DND-41 (cell line): ENCODE data around the gene GNAT2.

Experiments
- ATAC-seq: fragments of 200-7000 bp; cut with Tn5 transposase; 3 replicates; pipeline ENCODE4 v1.9.1; 2021; ENCODE audit warnings: low read depth; ENCODE audit not compliant: insufficient read depth
- DNase-seq: peaks from one replicate; pipeline ENCODE4 v3.0.0-alpha.2; 2020
- H2AFZ ChIP-seq: 2 replicates; pipeline ENCODE4 v1.6.0; 2012; ENCODE audit warnings: low read depth, low read length
- H3K27ac ChIP-seq: 2 replicates; pipeline ENCODE4 v1.5.1; 2012; ENCODE audit warnings: low read length, inconsistent platforms
- H3K27me3 ChIP-seq: fragments of 200-600 bp; sonication (generic); 2 replicates; pipeline ENCODE4 v1.6.0; 2012; ENCODE audit warnings: low read length, mild to moderate bottlenecking, inconsistent platforms; ENCODE audit not compliant: insufficient read depth, poor library complexity
- H3K36me3 ChIP-seq: 2 replicates; pipeline ENCODE4 v1.5.1; 2012; ENCODE audit warnings: low read length, inconsistent platforms; ENCODE audit not compliant: insufficient read depth
- H3K4me1 ChIP-seq: 2 replicates; pipeline ENCODE4 v1.5.1; 2012; ENCODE audit warnings: mild to moderate bottlenecking, low read length; ENCODE audit not compliant: insufficient read depth
- H3K4me2 ChIP-seq: 2 replicates; pipeline ENCODE4 v1.6.0; 2012; ENCODE audit warnings: mild to moderate bottlenecking, moderate library complexity, low read length, inconsistent platforms; ENCODE audit not compliant: insufficient read depth
- H3K4me3 ChIP-seq, 2 experiments: fragments of 200-600 bp in 1 of 2; shearing (Covaris generic) in 1 of 2; 2 replicates each; pipeline ENCODE4 v1.5.1; 2012 to 2016; ENCODE audit warnings: inconsistent platforms in 2 of 2, low read length in 2 of 2, mild to moderate bottlenecking in 2 of 2, low read depth in 1 of 2, moderate library complexity in 1 of 2
- H3K79me2 ChIP-seq: 2 replicates; pipeline ENCODE4 v1.6.0; 2012; ENCODE audit warnings: low read length, inconsistent platforms; ENCODE audit not compliant: insufficient read depth
- H3K9ac ChIP-seq: 2 replicates; pipeline ENCODE4 v1.6.0; 2012; ENCODE audit warnings: low read depth, mild to moderate bottlenecking, inconsistent platforms, low read length, moderate library complexity
- H3K9me3 ChIP-seq: 2 replicates; pipeline ENCODE4 v1.5.1; 2012; ENCODE audit warnings: low read length, moderate library complexity, mild to moderate bottlenecking, inconsistent platforms; ENCODE audit not compliant: insufficient read depth, severe bottlenecking
- H4K20me1 ChIP-seq: 2 replicates; pipeline ENCODE4 v1.6.0; 2012; ENCODE audit warnings: low read length; ENCODE audit not compliant: insufficient read depth
- CTCF ChIP-seq: IDR thresholded peaks from 2 replicates; pipeline ENCODE4 v1.5.1; 2012; ENCODE audit warnings: borderline replicate concordance, low read length, moderate library complexity, mild to moderate bottlenecking; ENCODE audit not compliant: poor library complexity, severe bottlenecking; ENCODE audit errors: extremely low read depth
- EZH2 ChIP-seq: IDR thresholded peaks from 3 replicates; pipeline ENCODE4 v1.6.1; 2012; ENCODE audit warnings: borderline replicate concordance, low read depth, mild to moderate bottlenecking, moderate library complexity, low read length, inconsistent platforms; ENCODE audit not compliant: severe bottlenecking

Gene GNAT2

DNA sequence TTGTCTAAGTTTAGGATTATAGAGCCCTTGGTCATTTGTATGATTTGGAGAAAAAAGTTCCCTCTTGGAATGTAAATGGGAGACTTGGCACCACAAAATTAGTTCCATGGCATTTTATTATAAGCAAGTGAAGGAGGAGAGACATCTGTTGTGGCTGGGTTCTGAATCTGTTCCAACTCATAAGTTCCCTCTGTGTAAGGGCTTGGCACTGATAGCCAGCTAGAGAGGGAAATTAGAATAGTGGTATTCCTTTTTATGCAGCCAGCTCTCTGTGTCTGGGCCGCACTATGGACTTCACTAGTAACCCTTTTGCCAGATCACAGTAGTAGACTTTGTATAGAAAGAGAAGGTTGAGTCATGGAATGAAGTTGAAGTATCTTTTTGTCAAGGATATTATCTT lies 39.9 kb downstream of the GNAT2 start:
- Histone ChIP-seq H3K4me1 (no peaks in the 10 kb centered on the region), H4K20me1 (peaks cover 2% of the 10 kb centered on the region; the same call in 1 of the 2 replicates), H3K36me3 (peaks cover 81% of the 10 kb centered on the region), H3K4me2 (no peak overlapping the region), H3K9ac (no peak overlapping the region), H3K27me3 (no peaks in the 10 kb centered on the region), H2AFZ (no peak overlapping the region), H3K4me3 (no peak overlapping the region), H3K79me2 (peaks cover 15% of the 10 kb centered on the region), H3K27ac (no peak overlapping the region), H3K9me3 (no peaks in the 10 kb centered on the region)
- DNase-seq (no peak), ATAC-seq (no peak)
- TF ChIP-seq CTCF (no peak), EZH2 (no peak)

- H2AFZ ChIP-seq: no peak overlapping the region
- no peak overlapping the region for H3K9ac ChIP-seq
- peaks cover 80% of the 10 kb centered on the region for H3K36me3 ChIP-seq
- H3K4me1 ChIP-seq: no peaks in the 10 kb centered on the region
- H3K79me2 ChIP-seq: peaks cover 20% of the 10 kb centered on the region
- H3K4me2 ChIP-seq: no peak overlapping the region
- no peak overlapping the region for H3K27ac ChIP-seq
- H4K20me1 ChIP-seq: peaks cover 4% of the 10 kb centered on the region; the same call in 1 of the 2 replicates
- H3K4me3 ChIP-seq: no peak overlapping the region
- no peaks in the 10 kb centered on the region for H3K9me3 ChIP-seq
- ATAC-seq (no peak), DNase-seq (no peak)
- TF ChIP-seq EZH2 (no peak), CTCF (no peak)
- no peaks in the 10 kb centered on the region for H3K27me3 ChIP-seq
Observed at GRCh38 chr1:109578947-109579443, 40.4 kb downstream of the GNAT2 start.

GRCh38 chr1:109573785-109574184 lies 45.6 kb downstream of the GNAT2 start:
- peaks cover 66% of the 10 kb centered on the region for H3K79me2 ChIP-seq
- no peaks in the 10 kb centered on the region for H3K9me3 ChIP-seq
- H3K36me3 ChIP-seq: peaks cover 35% of the 10 kb centered on the region
- no peak overlapping the region for H3K4me3 ChIP-seq
- DNase-seq: no peak
- H3K4me2 ChIP-seq: no peak overlapping the region
- H3K27me3 ChIP-seq: no peaks in the 10 kb centered on the region
- peaks cover 33% of the 10 kb centered on the region for H4K20me1 ChIP-seq
- no peak overlapping the region for H3K9ac ChIP-seq
- no peak for ATAC-seq
- TF ChIP-seq EZH2 (no peak), CTCF (no peak)
- H2AFZ ChIP-seq: no peak overlapping the region
- no peaks in the 10 kb centered on the region for H3K4me1 ChIP-seq
- no peak overlapping the region for H3K27ac ChIP-seq

GRCh38 chr1:109570414-109570813 lies 49.0 kb downstream of the GNAT2 start:
- DNase-seq (no peak), ATAC-seq (no peak)
- Histone ChIP-seq H2AFZ (no peak overlapping the region), H3K27ac (no peak overlapping the region), H3K27me3 (no peaks in the 10 kb centered on the region), H3K4me3 (no peak overlapping the region), H3K36me3 (peaks cover 16% of the 10 kb centered on the region; the same call in 1 of the 2 replicates), H3K9me3 (no peaks in the 10 kb centered on the region), H3K4me1 (no peaks in the 10 kb centered on the region), H3K79me2 (peaks cover 93% of the 10 kb centered on the region), H3K4me2 (no peak overlapping the region), H4K20me1 (peaks cover 48% of the 10 kb centered on the region), H3K9ac (no peak overlapping the region)
- no peak for TF ChIP-seq CTCF
- no peak for TF ChIP-seq EZH2
